NCI-H2029 (cell line): ENCODE results near the gene ST6GALNAC1.
A peak's percentile ranks its signal among the peaks of the same experiment; 100 is the strongest.

Experiments used
- DNase-seq: peaks from one replicate; lab custom pipeline; 2025; lab: John Stamatoyannopoulos, UW

Gene ST6GALNAC1

GRCh38 chr17:76643553-76644148 lies at the start of gene ST6GALNAC1:
ST6GALNAC1 (minus strand) TSS chr17:76643757; CDS start chr17:76643638, 119 bp downstream.
- no peak for DNase-seq

- DNase-seq = no peak
Measured at GRCh38 chr17:76691379-76692191, 48.0 kb upstream of the ST6GALNAC1 start.

- DNase-seq = no peak
Measured at GRCh38 chr17:76690596-76691280, 47.2 kb upstream of the ST6GALNAC1 start.

- DNase-seq = no peak
Measured at GRCh38 chr17:76689859-76690258, 46.3 kb upstream of the ST6GALNAC1 start.

GRCh38 chr17:76688165-76688622 lies 44.6 kb upstream of the ST6GALNAC1 start:
- no peak for DNase-seq

GRCh38 chr17:76687298-76688164 lies 44.0 kb upstream of the ST6GALNAC1 start:
- no peak for DNase-seq

GRCh38 chr17:76686538-76687297 lies 43.2 kb upstream of the ST6GALNAC1 start:
- no peak for DNase-seq

GRCh38 chr17:76685846-76686245 lies 42.3 kb upstream of the ST6GALNAC1 start:
- no peak for DNase-seq

GRCh38 chr17:76685366-76685765 lies 41.8 kb upstream of the ST6GALNAC1 start:
- DNase-seq = no peak

GRCh38 chr17:76684756-76685155 lies 41.2 kb upstream of the ST6GALNAC1 start:
- DNase-seq = no peak

- DNase-seq = no peak
Measured at GRCh38 chr17:76683921-76684745, 40.6 kb upstream of the ST6GALNAC1 start.

- no peak for DNase-seq
Measured at GRCh38 chr17:76683011-76683755, 39.6 kb upstream of the ST6GALNAC1 start.

- DNase-seq = no peak
Measured at GRCh38 chr17:76682296-76682695, 38.7 kb upstream of the ST6GALNAC1 start.

- peak; percentile 21 for DNase-seq
Measured at GRCh38 chr17:76681222-76682137, 37.9 kb upstream of the ST6GALNAC1 start.

GRCh38 chr17:76679239-76679638 lies 35.7 kb upstream of the ST6GALNAC1 start:
- no peak for DNase-seq

- DNase-seq = no peak
Measured at GRCh38 chr17:76678330-76678729, 34.8 kb upstream of the ST6GALNAC1 start.

GRCh38 chr17:76677406-76677805 lies 33.8 kb upstream of the ST6GALNAC1 start:
- no peak for DNase-seq

GRCh38 chr17:76676629-76677028 lies 33.1 kb upstream of the ST6GALNAC1 start:
- no peak for DNase-seq
